HG03135 (cell line): Measurements from ENCODE around the gene COBL.

ENCODE experiments used
- ATAC-seq: cut with Tn5 transposase; IDR thresholded peaks from one replicate; pipeline ENCODE4 v1.9.1; 2021; ENCODE audit warnings: mild to moderate bottlenecking, moderate library complexity; ENCODE audit not compliant: unreplicated experiment

COBL gene

DNA sequence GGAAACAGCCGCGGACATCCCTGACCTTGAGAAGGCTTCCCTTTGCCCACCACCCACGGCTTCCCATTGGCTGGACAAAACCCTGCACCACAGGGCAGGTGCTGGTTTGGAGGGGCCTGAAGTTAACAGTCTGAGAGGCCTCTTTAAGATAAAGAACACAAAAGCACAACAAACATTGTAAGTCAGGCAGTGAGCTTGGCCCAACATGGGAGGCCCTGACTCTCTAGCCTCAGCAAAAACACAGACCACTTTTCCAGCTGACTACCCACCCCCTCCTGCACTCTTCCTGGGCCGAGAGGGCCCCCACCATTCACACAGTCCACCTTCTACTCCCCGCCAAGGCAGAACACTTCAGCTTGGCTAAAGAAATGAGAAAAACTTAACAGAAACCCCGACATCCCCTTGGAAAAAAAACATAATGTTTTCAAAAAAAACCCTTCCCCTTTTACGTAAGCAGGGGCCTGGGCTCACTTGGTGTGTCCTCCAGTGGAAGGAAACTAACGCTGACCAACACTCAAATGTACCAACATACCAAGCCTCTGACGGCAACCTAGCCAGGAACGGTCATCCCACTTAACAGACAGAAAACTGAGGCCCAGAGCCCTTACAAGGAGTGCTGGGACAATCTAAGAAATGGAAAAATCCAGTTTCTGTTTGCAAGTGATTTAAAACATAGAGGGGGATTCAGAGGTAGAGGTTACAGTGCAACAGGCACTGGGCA lies 80.9 kb downstream of the COBL start:
- ATAC-seq: no peak

DNA sequence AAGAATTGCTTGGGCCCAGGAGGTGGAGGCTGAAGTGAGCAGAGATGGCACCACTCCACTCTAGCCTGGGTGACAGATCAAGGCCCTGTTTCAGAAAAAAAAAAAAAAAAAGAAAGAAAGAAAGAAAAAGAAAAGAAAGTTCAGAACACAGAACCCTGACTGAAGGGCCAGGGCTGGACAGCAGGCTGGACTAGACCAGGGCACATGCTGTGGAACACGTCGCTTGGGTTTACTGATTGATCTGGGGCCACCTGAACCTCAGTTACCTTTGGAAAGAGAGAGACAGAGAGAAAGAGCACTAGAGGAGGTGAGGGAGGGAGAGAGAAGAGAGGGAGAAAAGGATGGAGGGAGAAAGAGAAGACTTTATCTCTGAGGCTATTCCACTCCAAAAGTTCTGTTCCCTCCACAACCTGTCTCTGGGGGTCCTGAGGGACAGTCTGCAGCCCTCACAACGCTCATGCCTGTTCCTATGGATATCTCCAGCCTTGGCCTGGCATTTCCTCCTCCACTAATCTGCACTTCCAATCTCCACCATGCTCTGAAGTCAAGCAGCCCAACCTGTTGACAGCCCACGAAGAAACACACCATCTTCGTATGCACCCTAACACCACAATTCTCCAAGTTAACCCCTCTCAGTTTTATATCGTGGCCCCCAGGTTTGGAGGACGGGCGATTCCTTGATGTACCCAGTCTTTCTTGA lies 81.8 kb downstream of the COBL start:
- ATAC-seq: no peak

DNA sequence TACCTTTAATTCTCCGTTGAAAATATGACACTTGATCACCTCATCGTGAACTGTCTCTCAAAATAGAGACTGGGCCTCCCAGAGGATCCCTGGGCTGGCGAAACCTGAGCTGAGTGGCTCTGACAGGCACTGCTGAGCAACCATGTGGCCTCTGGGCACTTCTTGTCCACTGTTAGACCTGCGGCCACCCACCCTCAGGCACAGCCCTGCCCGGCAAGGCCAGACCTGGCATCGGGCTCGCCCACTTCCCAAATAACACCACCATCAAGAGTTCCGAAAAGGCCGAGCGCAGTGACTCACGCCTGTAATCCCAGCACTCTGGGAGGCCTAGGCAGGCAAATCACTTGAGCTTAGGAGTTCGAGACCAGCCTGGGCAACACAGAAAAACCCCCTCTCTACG lies 82.5 kb downstream of the COBL start:
- no peak for ATAC-seq

DNA sequence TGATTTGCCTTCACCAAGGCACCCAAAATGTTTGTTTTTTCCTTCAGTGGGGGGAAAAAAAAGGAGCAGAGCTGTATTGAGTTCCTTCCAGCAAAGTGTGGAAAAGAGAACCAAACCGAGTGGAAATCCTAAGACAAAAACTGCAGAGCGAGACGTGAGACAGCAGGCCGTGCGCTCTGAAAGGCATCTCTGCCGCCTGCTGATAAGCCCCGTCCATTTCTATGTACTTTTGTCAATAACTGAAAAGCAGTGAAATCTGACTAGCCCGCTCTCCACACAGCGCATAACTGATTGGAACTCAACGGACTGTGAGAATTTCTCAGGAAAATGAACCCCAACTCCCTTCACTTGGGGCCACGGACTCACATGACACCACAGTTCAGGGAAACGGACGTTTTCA lies 83.2 kb downstream of the COBL start:
- no peak for ATAC-seq

DNA sequence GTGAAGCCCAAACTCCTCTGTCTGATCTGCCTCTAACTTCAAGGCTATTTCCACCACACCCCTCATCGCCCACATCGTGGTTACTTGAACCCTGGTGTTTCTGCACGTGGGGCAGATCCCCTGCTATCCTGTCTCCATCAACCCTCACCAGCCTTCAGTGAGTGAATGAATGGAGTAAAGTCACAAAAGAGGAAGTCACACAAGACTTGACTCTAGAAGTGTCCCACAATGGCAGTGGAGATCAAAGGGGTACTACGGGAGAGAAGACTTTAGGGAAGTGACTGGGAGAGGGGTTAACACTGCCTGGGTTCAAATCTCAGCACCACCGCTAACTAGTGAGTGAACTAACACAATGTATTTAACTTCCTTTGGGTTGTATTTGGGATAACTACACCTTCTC lies 85.9 kb downstream of the COBL start:
- ATAC-seq: no peak

DNA sequence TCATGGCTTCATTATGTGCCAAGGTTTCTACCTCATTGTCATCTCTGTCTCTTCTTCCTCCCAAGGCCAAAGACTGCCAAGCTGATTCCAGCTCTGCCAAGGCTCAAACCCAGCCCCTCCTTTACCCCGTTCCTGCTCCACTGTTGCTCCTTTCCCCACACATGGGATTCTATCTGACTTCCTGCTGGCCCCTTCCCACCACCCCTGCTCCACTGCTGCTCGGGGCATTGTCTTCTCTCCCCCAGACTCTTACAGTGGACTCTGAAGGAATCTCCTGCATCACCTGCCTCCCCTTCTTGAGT lies 86.3 kb downstream of the COBL start:
- no peak for ATAC-seq

DNA sequence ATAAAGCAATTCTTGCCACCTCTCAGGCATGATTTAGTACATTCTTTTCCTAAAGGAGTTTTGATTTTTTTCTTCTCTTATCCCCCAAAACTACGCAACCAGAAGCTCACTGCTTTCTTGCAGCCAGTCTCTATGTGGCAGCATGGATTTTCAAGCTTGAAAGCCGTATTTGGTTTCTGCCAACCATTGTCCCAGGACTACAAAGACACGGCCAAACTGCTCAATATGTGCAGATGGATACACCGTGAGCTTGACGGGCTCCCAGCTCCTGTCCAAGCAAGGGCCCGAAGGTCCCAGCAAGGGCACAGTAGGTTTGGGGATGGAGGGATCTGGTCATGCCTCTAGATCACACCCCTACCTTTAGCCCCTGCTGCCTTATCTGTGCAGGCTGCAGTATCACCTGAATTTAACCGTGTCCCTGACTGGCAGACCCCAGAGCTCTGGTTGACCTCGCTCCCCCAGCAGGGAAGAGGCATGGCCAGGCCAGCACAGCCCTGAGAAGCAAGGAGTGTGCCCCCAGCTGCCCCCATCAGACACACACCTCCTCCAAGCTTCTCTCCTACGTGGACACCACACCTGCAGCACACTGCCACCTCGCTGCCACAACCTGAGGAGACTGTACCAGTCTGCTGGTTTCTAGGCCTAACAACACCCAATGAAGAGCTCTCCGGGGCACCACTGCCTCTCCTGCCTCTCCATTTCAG lies 86.8 kb downstream of the COBL start:
- no peak for ATAC-seq

DNA sequence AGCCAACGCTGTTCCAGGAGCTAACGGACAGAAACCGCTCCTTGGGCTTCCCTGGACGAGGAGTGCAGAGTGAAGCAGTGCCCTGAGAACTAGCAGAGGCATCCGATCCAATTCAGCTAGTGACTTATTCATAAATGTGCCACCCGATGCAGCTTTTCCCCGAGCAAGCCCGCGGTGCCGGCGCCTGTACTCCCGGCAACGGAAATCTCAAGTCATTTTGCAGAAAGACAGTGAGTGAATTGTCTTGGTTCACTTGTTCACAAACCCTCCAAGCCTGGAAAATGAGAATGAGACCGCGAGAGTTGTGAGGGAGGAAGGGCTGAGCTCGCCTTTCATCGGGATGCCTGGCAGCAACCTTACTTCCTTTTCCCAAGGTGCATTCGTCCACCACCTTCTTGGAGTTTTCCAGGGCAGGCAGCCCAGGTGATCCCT lies 87.5 kb downstream of the COBL start:
- ATAC-seq: no peak

DNA sequence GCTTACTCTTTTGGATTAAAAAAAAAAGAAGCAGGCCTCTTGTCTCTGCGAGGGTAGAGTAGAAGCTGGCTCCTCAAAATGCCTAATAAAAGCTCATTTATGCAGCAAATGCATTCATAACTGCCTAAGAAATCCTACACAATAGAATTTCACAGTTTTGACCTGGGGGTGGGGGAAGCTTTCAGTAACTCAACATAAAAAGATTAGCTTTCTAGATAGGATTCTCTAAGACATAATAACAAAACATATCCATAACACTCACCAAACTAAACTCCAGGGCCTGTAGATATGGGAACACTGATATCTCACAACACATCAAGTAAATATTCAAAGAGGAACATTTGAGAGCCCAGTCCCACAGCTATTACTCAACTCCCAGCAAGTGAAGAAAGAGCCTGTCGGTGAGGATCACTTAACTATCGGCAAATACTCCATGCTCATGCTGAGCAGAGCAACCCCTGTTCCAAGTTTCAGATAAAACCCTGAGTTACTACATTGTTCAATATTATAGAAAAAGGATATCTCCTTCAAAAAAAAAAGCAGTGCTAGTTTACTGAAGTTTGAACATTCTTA lies 88.1 kb downstream of the COBL start:
- no peak for ATAC-seq

DNA sequence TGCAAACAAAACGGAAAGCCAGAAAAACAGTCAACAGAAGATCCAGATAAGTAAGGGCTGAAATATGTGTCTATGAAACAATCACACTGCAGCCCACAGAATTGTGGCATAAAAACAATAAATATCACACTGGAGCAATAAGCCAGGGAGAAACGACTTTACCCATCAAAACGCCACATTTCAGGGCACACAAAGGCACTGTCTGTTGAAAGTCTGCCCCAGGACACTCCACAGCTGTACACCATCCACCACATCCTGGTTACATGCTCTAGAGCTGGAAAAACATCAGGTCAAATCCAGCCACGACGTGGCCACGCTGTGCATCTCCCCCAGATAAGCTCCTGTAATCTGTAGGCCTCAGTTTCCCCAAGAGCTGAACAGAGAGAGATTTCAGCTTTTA lies 88.7 kb downstream of the COBL start:
- no peak for ATAC-seq

DNA sequence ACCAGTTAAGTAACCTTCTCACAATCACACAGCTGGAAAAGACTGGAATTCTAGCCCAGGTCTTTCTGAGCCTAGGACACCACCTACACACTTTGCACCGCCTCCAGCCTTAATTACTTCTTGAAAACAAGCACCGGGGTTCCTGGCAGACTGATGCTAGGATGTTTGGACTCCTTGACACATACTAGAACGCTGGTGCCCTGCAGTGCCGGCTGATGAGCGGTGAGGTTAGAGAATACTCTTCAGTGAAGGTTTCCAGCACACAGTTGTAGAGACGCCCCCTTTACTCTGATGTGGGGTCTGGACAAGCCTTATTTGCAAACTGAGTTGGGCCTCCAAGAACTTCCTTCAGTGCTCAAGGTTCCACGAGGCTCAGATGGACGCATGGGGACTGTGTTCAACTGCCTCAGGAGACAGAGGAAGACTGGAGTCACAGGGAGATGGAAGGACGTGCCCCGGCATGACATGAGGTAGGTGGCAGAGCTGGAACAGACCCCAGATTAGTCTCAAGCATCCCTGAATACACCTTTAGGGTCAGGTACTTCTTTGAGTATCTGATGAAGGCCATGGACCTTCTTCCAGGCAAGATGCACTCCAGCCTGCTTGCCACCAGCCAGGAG lies 89.6 kb downstream of the COBL start:
- ATAC-seq: no peak

DNA sequence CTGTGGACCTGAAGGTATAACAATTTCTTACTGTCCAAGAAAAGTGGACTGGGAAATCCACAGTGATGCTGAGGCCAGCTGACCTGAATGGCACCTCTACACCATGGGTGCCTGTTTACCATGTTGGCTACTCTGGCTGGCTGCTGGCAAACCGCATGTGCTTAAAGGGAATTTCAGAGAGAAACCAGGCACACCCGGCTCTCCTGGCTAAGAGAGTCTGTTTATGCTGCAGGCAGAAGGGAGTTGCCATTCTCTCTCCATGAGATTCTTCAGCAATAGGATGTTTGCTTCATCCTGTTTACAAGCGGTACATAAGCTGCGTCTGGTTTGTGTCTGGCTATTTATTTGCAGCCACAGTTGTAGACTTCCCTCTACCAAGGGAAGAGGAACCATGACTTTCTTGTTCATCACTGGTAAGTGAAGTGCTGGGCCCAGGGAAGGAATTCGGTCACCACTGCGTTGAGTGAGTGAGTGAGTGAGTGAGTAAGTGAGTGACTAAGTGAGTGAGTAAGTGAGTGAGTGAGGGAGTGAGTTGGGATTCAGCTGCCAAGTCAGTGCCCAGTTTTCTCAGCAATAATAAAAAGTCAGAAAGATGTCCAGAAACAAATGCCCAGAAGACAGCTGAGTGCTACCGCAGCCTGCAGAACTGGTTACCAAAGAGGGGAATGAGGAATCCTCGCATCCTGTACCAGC lies 90.4 kb downstream of the COBL start:
- ATAC-seq: no peak

DNA sequence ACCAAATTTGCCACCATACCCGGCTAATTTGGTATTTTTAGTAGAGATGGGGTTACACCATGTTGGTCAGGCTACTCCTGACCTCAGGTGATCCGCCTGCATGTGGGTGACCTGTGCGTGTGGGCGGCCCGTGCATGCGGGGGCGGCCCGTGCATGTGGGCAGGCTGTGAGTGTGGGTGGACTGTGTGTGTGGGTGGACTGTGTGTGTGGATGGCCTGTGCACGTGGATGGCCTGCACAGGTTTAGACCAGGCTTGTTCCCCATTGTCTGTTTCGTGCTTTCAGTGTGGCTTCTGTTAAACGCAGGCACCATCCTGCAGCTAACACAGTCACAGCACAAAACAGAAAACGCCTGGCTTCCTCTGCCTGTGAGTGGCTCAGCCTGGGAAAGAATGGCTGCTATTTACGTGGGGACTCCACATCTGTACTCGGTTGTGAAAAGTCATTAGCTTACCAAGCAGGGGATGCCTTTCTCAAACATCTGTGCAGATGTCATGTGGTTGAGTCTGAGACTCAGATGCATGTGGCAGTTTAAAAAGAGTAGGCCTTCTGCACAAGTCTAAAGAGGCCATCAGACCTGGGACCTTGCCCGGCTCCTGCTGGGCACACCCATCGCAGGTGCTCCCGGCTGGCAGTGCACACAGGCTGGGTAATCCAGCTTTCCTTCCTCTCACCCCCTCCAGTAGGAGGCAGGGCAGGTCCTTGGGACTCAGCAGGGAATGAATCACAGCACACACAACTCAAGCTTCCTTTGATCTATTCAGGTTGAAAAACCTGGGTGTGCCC lies 91.6 kb downstream of the COBL start:
- no peak for ATAC-seq

DNA sequence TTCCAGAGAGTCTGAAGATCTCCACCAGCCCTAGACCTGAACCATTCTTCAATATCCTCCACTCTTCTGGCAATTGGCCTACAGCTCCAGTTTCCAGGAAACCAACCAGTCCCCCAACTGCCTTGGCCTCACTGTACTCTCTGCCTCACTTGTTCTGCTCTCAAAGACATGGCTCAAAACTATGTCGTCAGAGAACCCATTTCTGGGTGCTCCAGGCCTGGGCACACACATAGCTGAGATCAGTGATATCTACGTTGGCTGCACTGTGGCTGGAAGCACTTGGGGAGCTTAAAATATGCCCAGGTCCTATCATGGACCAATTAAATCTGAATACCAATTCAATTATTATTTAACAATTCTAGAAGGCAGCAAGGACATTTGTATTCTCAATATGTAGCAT lies 93.1 kb downstream of the COBL start:
- ATAC-seq: no peak

DNA sequence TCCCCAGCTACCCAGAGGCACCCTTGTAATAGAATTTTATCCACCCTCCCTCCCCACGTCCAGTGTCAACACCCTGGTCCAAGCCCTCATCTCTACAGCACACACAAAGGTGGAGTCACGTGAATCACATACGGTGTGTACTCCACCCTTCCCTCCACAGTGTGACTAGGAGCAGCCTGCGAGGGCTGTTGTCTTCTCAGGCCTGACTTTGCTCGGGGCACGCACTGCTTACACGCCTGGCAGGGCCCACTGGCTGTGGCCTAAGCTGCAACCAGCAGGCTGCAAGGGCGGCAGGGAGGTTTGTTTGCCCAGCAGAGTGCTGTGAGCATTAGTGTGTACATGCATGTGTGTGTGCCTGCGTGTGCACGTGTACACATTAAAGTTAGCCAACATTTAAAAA lies 93.7 kb downstream of the COBL start:
- no peak for ATAC-seq

DNA sequence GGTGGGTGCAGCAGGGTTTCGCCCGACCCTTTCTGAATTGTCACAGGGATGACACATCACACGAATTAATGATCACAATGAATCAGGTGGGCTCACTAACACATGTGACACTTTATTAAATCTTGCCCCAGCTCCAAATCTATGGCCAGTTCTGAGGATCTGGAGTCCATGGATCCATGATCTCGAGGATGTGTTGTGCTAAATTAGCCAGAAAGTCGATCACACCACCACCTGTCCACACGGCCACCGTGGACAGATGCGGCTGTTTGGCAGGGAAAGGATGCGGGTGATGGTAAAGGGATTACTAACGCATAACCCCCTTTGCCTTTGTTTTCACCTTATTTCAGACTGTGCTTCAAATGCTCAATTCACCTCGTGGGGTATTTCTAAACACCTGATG lies 96.4 kb downstream of the COBL start:
- no peak for ATAC-seq

DNA sequence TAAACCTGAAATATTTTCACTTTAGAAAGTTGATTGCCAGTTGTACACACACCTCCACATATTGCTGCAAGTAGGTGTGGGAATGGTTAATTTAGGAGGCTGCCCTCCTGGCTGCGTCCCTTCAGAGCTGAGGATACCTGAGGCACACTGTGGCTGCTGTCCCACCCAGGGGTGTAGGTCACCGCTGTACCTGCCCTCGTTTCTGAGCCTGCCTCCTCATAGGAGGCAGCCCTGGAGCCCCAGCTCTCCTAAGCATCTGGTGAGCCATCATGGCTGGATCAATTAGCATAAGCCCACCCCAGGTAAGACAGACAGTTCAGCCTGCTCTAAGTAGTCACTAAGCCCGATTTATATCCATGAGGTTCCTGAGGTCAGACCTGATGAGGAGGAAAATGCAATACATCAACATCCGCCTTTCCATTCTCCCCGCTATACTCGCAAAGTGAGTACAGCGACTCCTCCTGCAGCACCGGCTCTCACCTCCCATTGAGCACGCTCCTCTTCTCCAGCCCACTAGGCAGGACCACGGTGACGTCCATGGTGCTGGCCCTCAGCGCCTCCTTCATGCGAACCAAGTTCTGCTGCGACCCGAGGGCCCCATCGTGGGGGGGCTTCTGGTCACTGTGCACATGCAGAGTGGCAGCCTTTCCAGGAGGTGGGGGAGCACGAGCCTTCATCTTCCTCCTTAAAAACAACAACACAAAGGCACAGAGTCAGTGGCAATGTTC lies 97.2 kb downstream of the COBL start:
- no peak for ATAC-seq

DNA sequence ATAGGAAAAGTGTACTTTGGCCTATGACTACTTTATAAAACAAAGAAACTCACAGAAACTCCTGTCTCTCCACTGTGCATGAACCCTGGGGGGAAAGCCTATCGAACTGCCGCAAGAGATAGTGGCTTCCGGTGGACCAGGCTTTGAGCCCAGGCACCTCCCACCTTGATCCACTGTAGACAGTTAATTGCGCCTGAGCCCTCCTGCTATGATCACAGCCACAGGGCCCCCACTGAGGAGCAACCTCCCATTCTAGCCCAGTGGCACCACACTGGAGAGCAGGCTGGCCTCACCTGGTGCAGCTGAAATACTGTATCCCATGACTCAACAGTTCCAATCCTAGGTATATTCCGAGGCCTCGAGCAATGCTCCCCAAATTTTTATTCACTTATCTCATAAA lies 98.8 kb downstream of the COBL start:
- no peak for ATAC-seq

DNA sequence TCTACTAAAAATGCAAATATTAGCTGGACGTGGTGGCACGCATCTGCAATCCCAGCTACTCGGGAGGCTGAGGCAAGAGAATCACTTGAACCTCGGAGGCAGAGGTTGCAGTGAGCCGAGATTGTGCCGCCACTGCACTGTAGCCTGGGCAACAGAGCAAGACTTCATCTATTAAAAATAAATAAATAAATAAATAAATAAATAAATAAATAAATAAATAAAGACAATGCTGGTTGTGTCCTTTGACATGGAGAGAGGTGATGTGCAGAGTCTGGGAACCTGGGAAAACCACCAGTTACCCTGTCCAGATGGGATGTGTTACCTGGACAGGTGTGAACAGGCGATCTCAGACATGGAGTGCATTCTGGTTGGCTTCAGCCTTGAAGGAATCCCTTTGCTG lies 102.5 kb downstream of the COBL start:
- no peak for ATAC-seq

DNA sequence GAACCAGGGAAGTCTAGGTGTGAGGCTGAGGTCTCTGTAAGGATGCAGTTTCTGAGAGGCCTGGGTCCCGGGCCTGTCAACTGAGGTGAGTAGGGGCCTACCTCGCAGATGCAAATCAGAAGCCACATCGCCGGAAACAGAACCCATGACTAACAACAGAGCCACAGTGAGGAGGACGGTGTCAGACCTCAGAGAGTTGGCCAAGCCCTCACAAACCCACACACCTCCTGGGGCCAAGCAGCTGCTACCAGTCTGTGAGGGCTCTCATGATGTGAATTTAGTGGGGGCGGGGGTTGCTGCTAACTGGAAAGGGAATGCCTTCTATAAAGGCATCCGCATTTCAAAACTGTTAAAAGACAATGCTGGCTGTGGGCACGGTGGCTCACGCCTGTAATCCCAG lies 103.0 kb downstream of the COBL start:
- no peak for ATAC-seq
